ENCODE data around the gene JAG1.

GRCh38 chr20:10662661-10663458 lies 10.9 kb downstream of the JAG1 start:
- TF ChIP-seq CSRNP3 (CRISPR knock-in tag; IDR thresholded peaks at IDR 0.05), result no peak
- TF ChIP-seq PPARA (CRISPR knock-in tag; IDR thresholded peaks at IDR 0.05; ENCODE audit: borderline replicate concordance), result no peak
- TF ChIP-seq SNAI2 (CRISPR knock-in tag; IDR thresholded peaks at IDR 0.05), result no peak
- TF ChIP-seq POU6F1 (CRISPR knock-in tag; IDR thresholded peaks at IDR 0.05; ENCODE audit: borderline replicate concordance, low read depth), result no peak
- no peak for TF ChIP-seq ZNF565 (CRISPR knock-in tag; conservative IDR thresholded peaks at IDR 0.05; ENCODE audit: low read depth)
- TF ChIP-seq PATZ1 (CRISPR knock-in tag; IDR thresholded peaks at IDR 0.05; ENCODE audit: borderline replicate concordance), result no peak
- TF ChIP-seq ARNTL (CRISPR knock-in tag; IDR thresholded peaks at IDR 0.05; ENCODE audit: borderline replicate concordance, low read depth), result no peak
